GM18907 (cell line): ENCODE measurements around the gene ATG10.
"Not testable (repeated sequence)": the region's sequence is repeated elsewhere in the genome, so short reads cannot be mapped to it uniquely, and the experiment has no call there.

Experiments used
- ATAC-seq: cut with Tn5 transposase; IDR thresholded peaks from one replicate; pipeline ENCODE4 v1.9.1; 2021; ENCODE audit warnings: mild to moderate bottlenecking, moderate library complexity; ENCODE audit not compliant: unreplicated experiment

Gene ATG10

GRCh38 chr5:82273426-82273825 is 301.6 kb downstream of the ATG10 start:
- not testable (repeated sequence) for ATAC-seq

GRCh38 chr5:82274343-82275211 is 302.8 kb downstream of the ATG10 start:
- ATAC-seq: no peak

- no peak for ATAC-seq
These were observed 303.4 kb downstream of the ATG10 start for GRCh38 chr5:82275216-82275664.

- no peak for ATAC-seq
These were observed 305.2 kb downstream of the ATG10 start for GRCh38 chr5:82276800-82277612.

GRCh38 chr5:82277613-82277986 is 305.8 kb downstream of the ATG10 start:
- no peak for ATAC-seq

GRCh38 chr5:82277987-82278710 is 306.3 kb downstream of the ATG10 start, which contains the start of gene RPS23:
RPS23 (minus strand) TSS chr5:82278354; CDS start chr5:82278323, 31 bp downstream.
- peak; percentile 95 for ATAC-seq

GRCh38 chr5:82278711-82279370 is 307.0 kb downstream of the ATG10 start:
- no peak for ATAC-seq

GRCh38 chr5:82283893-82284292 is 312.1 kb downstream of the ATG10 start:
- no peak for ATAC-seq

- no peak for ATAC-seq
These were observed 313.4 kb downstream of the ATG10 start for GRCh38 chr5:82285206-82285605.

- ATAC-seq: no peak
These were observed 315.8 kb downstream of the ATG10 start for GRCh38 chr5:82287625-82288024.

GRCh38 chr5:82290005-82290404 is 318.2 kb downstream of the ATG10 start:
- no peak for ATAC-seq

GRCh38 chr5:82290908-82291307 is 319.1 kb downstream of the ATG10 start:
- ATAC-seq: no peak

- no peak for ATAC-seq
These were observed 319.6 kb downstream of the ATG10 start for GRCh38 chr5:82291420-82291819.

- no peak for ATAC-seq
These were observed 323.3 kb downstream of the ATG10 start for GRCh38 chr5:82295144-82295543.

GRCh38 chr5:82295959-82296531 is 324.2 kb downstream of the ATG10 start:
- ATAC-seq: no peak

GRCh38 chr5:82296929-82297328 is 325.1 kb downstream of the ATG10 start:
- no peak for ATAC-seq

- no peak for ATAC-seq
These were observed 325.9 kb downstream of the ATG10 start for GRCh38 chr5:82297711-82298110.

GRCh38 chr5:82298668-82299067 is 326.8 kb downstream of the ATG10 start:
- ATAC-seq: no peak

GRCh38 chr5:82301190-82301589 is 329.4 kb downstream of the ATG10 start:
- no peak for ATAC-seq
